IPS-15b (cell line): ENCODE results near the gene CPXM2.

Source experiments
- H3K27me3 ChIP-seq: one replicate; pipeline ENCODE4 v1.6.1; 2013; ENCODE audit warnings: low read length; ENCODE audit not compliant: control insufficient read depth, insufficient read depth
- H3K36me3 ChIP-seq: one replicate; pipeline ENCODE4 v1.6.1; 2013; ENCODE audit warnings: low read length; ENCODE audit not compliant: control insufficient read depth, insufficient read depth
- H3K4me1 ChIP-seq: one replicate; pipeline ENCODE4 v1.6.1; 2013; ENCODE audit warnings: mild to moderate bottlenecking, low read length; ENCODE audit not compliant: control insufficient read depth, insufficient read depth
- H3K4me3 ChIP-seq: one replicate; pipeline ENCODE4 v1.5.1; 2013; ENCODE audit warnings: low read depth, low read length
- H3K9ac ChIP-seq: one replicate; pipeline ENCODE4 v1.6.1; 2013; ENCODE audit warnings: low read depth, mild to moderate bottlenecking, low read length
- H3K9me3 ChIP-seq: one replicate; pipeline ENCODE4 v1.6.1; 2013; ENCODE audit warnings: mild to moderate bottlenecking, low read length; ENCODE audit not compliant: control insufficient read depth, insufficient read depth

Gene CPXM2

DNA sequence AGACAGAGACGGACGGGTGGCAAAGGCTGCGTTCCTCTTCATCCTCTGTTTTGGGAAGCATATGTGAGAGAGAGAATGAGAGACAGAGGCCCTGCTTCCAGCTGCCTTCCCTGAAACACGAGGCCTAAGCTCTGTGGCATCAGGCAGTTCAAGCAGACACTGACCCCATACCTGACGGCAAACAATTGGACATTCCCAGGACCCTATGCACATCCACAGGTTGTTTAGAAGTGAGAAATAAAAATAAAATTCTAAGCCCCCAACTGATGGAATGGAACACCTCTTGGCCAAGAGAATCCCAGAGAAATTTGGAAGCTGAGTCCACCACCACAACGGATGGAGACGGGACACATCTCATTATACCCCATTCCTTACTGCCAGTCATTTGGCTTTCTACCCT lies 105.3 kb downstream of the CPXM2 start:
- Histone ChIP-seq H3K9ac (no peak overlapping the region), H3K36me3 (no peaks in the 10 kb centered on the region), H3K4me3 (no peak overlapping the region), H3K27me3 (peaks cover 10% of the 10 kb centered on the region), H3K9me3 (no peaks in the 10 kb centered on the region), H3K4me1 (peaks cover 24% of the 10 kb centered on the region)

GRCh38 chr10:123784646-123785045 lies 107.0 kb downstream of the CPXM2 start:
- no peaks in the 10 kb centered on the region for H3K9me3 ChIP-seq
- H3K27me3 ChIP-seq = peaks cover 26% of the 10 kb centered on the region
- no peaks in the 10 kb centered on the region for H3K36me3 ChIP-seq
- no peak overlapping the region for H3K9ac ChIP-seq
- H3K4me3 ChIP-seq = no peak overlapping the region
- H3K4me1 ChIP-seq = peaks cover 28% of the 10 kb centered on the region

DNA sequence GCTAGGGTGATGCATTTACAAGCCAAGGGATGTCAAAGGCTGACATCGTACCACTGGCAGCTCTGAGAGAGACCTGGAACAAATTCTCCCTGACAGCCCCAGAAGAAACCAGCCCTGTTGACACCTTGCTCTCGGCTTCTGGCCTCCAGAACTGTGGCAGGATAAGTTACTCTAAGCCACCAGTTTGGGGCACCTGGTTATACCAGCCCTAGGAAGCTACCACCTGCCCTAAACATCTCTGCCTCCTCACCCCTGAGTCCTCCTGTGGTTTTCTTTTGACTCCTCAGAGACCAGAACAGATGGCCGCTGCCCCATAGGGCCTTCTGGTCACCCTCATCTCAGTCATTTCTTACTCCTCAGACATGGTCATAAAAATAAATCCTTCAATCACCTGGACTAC lies 107.4 kb downstream of the CPXM2 start:
- H3K4me1 ChIP-seq = peaks cover 31% of the 10 kb centered on the region
- no peaks in the 10 kb centered on the region for H3K36me3 ChIP-seq
- no peak overlapping the region for H3K4me3 ChIP-seq
- H3K9me3 ChIP-seq = no peaks in the 10 kb centered on the region
- peaks cover 26% of the 10 kb centered on the region for H3K27me3 ChIP-seq
- no peak overlapping the region for H3K9ac ChIP-seq

DNA sequence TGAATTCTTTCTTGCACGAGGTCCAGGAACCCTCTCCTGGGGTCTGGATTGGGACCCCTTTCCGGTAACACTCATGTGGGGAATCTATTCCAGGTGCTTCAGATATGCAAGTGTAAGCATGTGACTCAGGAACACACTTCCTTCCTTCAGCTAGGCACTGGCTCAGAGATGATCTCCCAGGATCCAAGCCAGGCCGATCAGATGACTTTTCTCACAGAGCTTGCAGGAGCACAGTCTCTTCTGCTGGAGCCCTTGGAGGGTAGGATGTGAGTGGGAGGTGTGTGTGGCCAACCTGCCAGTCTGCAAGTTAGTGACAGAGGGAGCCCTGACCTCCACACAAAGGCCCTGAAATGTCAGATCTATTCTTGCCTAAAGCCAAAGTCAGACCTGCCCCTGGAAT lies 108.3 kb downstream of the CPXM2 start:
- Histone ChIP-seq H3K9me3 (no peaks in the 10 kb centered on the region), H3K27me3 (peaks cover 26% of the 10 kb centered on the region), H3K36me3 (no peaks in the 10 kb centered on the region), H3K9ac (no peak overlapping the region), H3K4me3 (no peak overlapping the region), H3K4me1 (peaks cover 40% of the 10 kb centered on the region)

DNA sequence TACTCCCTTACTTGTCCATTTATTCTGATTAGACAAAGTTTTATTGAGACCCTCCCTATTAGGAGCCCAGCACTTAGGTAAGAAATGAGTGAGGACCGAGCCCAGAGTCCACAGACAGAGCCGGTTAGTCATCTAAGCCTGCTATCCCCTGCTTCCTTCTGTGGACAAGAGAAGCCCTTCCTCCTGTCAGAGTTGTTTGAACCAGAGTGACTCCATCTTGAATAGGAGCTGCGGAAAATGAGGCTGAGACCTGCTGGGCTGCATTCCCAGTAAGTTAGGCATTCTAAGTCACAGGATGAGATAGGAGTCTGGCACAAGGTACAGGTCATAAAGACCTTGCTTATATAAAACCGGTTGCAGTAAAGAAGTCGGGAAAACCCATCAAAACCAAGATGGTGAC lies 109.1 kb downstream of the CPXM2 start:
- no peak overlapping the region for H3K9ac ChIP-seq
- peaks cover 28% of the 10 kb centered on the region for H3K27me3 ChIP-seq
- H3K9me3 ChIP-seq = no peaks in the 10 kb centered on the region
- H3K4me1 ChIP-seq = peaks cover 38% of the 10 kb centered on the region
- no peaks in the 10 kb centered on the region for H3K36me3 ChIP-seq
- H3K4me3 ChIP-seq = no peak overlapping the region

GRCh38 chr10:123781956-123782500 lies 109.6 kb downstream of the CPXM2 start:
- Histone ChIP-seq H3K27me3 (peaks cover 28% of the 10 kb centered on the region), H3K4me3 (no peak overlapping the region), H3K9me3 (no peaks in the 10 kb centered on the region), H3K36me3 (no peaks in the 10 kb centered on the region), H3K9ac (no peak overlapping the region), H3K4me1 (peaks cover 38% of the 10 kb centered on the region)

- Histone ChIP-seq H3K9me3 (no peaks in the 10 kb centered on the region), H3K27me3 (peaks cover 28% of the 10 kb centered on the region), H3K4me3 (no peak overlapping the region), H3K36me3 (no peaks in the 10 kb centered on the region), H3K9ac (no peak overlapping the region), H3K4me1 (peaks cover 38% of the 10 kb centered on the region)
Measured at GRCh38 chr10:123781324-123781900, 110.2 kb downstream of the CPXM2 start.

- no peaks in the 10 kb centered on the region for H3K9me3 ChIP-seq
- H3K27me3 ChIP-seq = peaks cover 23% of the 10 kb centered on the region
- H3K36me3 ChIP-seq = no peaks in the 10 kb centered on the region
- H3K9ac ChIP-seq = no peak overlapping the region
- H3K4me1 ChIP-seq = peaks cover 38% of the 10 kb centered on the region
- no peak overlapping the region for H3K4me3 ChIP-seq
Measured at GRCh38 chr10:123778719-123779517, 112.7 kb downstream of the CPXM2 start.

DNA sequence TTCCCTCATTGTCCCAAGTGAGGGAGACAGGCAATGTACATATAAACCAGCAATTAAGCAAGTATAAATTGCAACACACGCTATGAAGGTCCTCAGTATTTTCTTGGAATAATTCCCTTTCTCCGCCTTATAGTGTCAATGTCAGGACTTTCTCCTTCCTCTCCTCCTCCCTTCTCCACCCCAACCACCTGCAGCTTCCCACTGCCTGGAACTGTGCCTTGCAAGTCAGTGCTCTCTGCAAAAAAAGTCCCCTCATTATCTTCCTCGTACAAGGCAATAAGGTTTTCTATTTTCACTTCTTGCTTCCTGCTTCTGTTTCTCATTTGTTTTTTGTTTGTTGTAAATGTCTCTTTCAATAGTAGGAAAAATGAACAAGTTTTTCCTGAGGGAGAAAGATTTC lies 113.7 kb downstream of the CPXM2 start:
- Histone ChIP-seq H3K9ac (no peak overlapping the region), H3K27me3 (peaks cover 18% of the 10 kb centered on the region), H3K36me3 (no peaks in the 10 kb centered on the region), H3K4me3 (no peak overlapping the region), H3K4me1 (peaks cover 29% of the 10 kb centered on the region), H3K9me3 (no peaks in the 10 kb centered on the region)

DNA sequence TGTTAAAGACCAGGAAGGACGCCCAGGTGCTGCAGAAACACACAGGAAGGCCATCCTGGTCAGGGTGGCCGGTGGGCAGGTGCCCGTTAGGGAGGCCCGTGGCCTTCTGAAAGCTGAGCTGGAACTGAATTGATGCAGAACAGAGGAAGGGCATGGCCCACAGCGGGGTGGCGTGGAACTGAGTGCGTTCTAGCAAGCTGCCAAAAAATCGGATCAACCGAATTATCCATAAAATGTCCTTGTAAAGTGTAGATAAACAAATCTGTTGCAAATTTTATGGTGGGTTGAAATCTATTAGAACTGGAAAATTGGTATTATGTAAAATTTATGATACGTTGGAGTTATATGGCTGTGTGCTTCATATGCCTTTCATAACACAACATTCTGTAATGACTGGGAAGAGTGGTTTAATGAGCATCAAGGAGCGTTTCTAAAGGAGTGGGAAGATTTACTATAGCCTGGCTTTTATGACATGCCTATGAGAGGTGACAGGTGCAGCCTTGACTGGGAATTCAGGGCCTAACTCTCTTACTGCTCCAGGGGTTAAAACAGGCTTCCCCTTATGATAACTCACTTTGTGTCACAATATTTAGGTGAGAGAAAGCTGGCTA lies 117.4 kb downstream of the CPXM2 start:
- Histone ChIP-seq H3K27me3 (peaks cover 2% of the 10 kb centered on the region), H3K36me3 (no peaks in the 10 kb centered on the region), H3K4me1 (peaks cover 9% of the 10 kb centered on the region), H3K4me3 (no peak overlapping the region), H3K9ac (no peak overlapping the region), H3K9me3 (no peaks in the 10 kb centered on the region)

DNA sequence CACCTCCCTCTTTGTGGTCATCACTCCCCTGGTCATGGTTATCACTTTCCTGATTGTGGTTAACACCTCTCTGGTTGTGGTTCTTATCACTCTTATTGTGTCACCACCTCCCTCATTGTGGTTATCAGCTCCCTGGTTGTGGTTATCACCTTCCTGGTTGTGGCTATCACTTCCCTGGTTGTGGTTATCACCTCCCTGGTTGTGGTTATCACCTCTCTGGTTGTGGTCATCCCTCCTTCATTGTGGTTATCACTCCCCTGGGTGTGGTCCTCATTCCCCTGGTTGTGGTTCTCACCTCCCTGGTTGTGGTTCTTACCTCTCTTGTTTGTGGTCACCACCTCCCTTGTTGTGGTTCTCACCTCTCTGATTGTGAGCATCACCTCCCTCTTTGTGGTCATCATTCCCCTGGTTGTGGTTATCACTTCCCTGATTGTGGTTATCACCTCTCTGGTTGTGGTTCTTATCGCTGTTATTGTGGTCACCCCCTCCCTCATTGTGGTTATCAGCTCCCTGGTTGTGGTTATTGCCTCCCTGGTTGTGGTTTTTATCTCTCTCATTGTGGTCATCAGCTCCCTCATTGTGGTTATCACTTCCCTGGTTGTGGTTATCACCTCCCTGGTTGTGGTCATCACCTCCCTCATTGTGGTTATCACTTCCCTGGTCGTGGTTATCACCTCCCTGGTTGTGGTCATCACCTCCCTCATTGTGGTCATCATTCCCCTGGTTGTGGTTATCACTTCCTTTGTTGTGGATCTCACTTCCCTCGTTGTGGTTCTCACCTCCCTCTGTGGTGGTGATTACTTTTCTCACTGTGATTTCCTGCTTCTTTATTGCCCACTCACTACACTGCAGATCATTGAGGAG lies 118.7 kb downstream of the CPXM2 start:
- peaks cover 2% of the 10 kb centered on the region for H3K27me3 ChIP-seq
- no peaks in the 10 kb centered on the region for H3K9me3 ChIP-seq
- no peaks in the 10 kb centered on the region for H3K4me1 ChIP-seq
- no peak overlapping the region for H3K9ac ChIP-seq
- H3K36me3 ChIP-seq = no peaks in the 10 kb centered on the region
- H3K4me3 ChIP-seq = no peak overlapping the region
